Thoracic aorta (tissue), 2 donors: ENCODE results near the gene TMEM63B. TPM values are rescaled to one million over a fixed set of nuclear protein-coding genes. Genes with fewer than 3 reads are reported as not detected.
"Not testable (repeated sequence)": the region's sequence is repeated elsewhere in the genome, so short reads cannot be mapped to it uniquely, and the experiment has no call there.

Experiments used
- ATAC-seq: fragments of 150-250 bp; one replicate; pipeline ENCODE4 v1.8.0; 2017; ENCODE audit warnings: low read depth; ENCODE audit not compliant: insufficient number of reproducible peaks, low FRiP score
- DNase-seq: peaks from one replicate; pipeline ENCODE4 v3.0.0-alpha.2; 2020; ENCODE audit warnings: low spot score
- H3K27ac ChIP-seq, 2 donors: fragments of 200-600 bp; sonication (generic); 1 replicate in 1 of 2; 2 replicates in 1 of 2; pipeline ENCODE4 v1.5.1; 2016; ENCODE audit warnings: mild to moderate bottlenecking in 2 of 2, moderate library complexity in 2 of 2
- H3K27me3 ChIP-seq: fragments of 200-600 bp; sonication (generic); replicated peaks from 2 replicates; pipeline ENCODE4 v1.6.0; 2016; ENCODE audit warnings: mild to moderate bottlenecking; ENCODE audit not compliant: insufficient read depth
- H3K36me3 ChIP-seq: fragments of 200-600 bp; sonication (generic); one replicate; pipeline ENCODE4 v1.5.1; 2016
- H3K4me1 ChIP-seq, 2 donors: fragments of 200-600 bp; sonication (generic); 1 replicate in 1 of 2; 2 replicates in 1 of 2; pipeline versions ENCODE4 v1.5.1 to v1.6.0; 2016; ENCODE audit warnings: low read depth in 2 of 2, mild to moderate bottlenecking in 1 of 2; ENCODE audit not compliant: control insufficient read depth in 1 of 2
- H3K4me3 ChIP-seq: fragments of 200-600 bp; sonication (generic); 2 replicates; pipeline ENCODE4 v1.5.1; 2016; ENCODE audit warnings: mild to moderate bottlenecking
- H3K9me3 ChIP-seq: fragments of 200-600 bp; sonication (generic); 2 replicates; pipeline ENCODE4 v1.5.1; 2016
- total RNA-seq, 2 donors: library from RNA; depleted of rRNA; stranded (reverse); fragments of >200 nt; gene quantifications; one replicate each; pipeline versions ENCODE4 v1.1.0 to v1.2.3, GENCODE V29; 2016
- TF ChIP-seq, protein P1 (sequence below): fragments of 200-600 bp; sonication (generic); IDR thresholded peaks from one replicate; pipeline ENCODE4 v1.5.1; 2019; ENCODE audit warnings: antibody characterized with exemption

Gene TMEM63B
- total RNA-seq, 2 donors from 2014 or later = 21.9 to 43.4 TPM

DNA sequence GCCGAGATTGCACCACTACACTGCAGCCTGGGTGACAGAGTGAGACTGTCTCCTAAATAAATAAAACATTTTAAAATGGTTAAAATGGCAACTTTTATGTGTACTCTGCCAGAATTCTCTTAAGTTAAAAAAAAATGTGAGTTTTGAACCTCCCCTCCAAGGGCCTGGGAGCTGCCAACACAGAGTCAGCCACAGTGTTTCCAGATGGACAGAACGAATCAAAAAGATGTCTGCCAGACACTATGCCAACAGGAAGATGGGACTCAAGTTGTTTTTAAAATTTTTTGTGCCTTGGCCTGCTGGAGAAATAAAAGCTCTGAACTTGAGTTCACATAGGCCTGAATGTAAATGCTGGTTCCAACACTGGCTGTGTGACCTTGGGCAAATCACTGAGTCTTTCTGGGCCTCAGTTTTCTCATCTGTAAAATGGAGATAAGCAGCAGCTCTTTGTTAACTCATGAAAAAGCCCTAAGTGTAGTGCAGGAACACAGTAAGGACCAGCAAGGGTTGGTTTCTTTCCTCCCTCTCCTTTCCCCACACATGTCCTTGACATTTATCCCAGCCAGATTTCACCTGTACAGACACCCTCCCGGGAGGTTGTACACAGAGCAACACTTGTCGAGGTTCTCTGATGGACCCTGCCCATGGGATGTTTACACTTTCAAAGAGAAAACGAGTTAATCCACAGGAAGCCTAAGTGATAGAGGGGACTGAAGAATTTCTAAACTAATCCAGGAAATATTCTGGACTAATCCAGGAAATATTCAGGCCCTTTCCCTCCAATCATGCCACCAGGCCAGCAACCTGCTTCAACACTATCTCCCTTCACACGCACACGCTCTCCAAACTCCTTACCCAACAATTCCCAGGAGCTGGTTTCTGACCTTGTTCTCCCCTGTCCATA lies 35.1 kb upstream of the TMEM63B start:
- Histone ChIP-seq H3K4me3 (no peak overlapping the region), H3K9me3 (no peaks in the 10 kb centered on the region), H3K36me3 (peaks cover 8% of the 10 kb centered on the region), H3K4me1 (no peaks in the 10 kb centered on the region), H3K27me3 (no peaks in the 10 kb centered on the region), H3K27ac (no peak overlapping the region)
- TF ChIP-seq, protein P1, sequence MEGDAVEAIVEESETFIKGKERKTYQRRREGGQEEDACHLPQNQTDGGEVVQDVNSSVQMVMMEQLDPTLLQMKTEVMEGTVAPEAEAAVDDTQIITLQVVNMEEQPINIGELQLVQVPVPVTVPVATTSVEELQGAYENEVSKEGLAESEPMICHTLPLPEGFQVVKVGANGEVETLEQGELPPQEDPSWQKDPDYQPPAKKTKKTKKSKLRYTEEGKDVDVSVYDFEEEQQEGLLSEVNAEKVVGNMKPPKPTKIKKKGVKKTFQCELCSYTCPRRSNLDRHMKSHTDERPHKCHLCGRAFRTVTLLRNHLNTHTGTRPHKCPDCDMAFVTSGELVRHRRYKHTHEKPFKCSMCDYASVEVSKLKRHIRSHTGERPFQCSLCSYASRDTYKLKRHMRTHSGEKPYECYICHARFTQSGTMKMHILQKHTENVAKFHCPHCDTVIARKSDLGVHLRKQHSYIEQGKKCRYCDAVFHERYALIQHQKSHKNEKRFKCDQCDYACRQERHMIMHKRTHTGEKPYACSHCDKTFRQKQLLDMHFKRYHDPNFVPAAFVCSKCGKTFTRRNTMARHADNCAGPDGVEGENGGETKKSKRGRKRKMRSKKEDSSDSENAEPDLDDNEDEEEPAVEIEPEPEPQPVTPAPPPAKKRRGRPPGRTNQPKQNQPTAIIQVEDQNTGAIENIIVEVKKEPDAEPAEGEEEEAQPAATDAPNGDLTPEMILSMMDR = no peak
- ATAC-seq = no peak
- no peak for DNase-seq

DNA sequence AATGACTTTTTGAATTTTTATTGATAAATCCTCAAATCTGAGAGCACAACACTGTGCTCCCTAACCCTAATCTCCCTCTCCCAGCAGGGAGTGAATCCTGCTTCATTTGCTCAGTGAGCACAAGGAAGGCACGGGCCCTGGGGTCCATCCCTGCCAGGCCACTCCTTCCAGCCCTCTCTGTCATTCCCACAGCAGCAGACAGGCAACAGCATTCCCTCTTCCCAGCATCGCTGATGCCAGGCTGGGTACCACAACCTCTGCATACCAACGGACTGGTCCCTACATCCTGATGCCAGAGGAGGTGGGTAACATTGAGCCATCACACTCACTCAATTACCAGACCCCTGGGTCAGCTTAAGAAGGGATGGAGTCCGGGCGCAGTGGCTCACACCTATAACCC lies 34.3 kb upstream of the TMEM63B start:
- ATAC-seq = no peak

DNA sequence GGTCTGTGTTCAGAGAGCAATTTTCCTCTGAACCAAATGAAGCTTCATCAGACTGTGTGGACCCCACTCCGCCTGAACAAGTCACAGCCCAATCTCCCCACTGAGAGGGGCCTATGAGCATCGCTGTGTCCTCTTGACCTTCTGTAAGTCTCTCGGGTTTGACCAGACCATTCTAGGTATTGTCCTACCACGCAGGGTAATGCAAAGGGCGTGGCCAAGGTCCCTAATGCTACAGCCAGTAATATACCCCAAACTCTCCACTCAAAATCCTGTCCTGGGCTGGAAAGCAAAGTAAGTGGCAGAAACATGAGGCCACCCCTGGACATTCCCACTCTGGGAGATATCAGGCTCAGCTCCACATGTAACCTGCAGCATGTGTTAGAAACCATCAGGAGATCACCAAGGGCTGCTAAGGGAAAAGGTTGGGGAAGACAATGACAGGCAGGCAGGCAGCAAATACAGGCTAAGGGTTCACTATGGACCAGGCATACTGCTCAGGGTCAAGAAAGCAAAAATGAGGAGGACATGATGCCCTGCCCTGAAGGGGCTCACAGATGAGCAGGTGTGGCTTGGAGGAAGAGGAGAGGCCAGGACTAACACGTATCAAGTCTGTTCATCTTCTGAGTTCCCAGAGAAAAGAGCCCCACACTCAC lies 33.5 kb upstream of the TMEM63B start:
- H3K9me3 ChIP-seq = no peaks in the 10 kb centered on the region
- TF ChIP-seq, protein P1 = no peak
- H3K4me3 ChIP-seq = no peak overlapping the region
- no peaks in the 10 kb centered on the region for H3K27me3 ChIP-seq
- peaks cover 4% of the 10 kb centered on the region for H3K36me3 ChIP-seq
- H3K27ac ChIP-seq = no peak overlapping the region
- H3K4me1 ChIP-seq = no peaks in the 10 kb centered on the region
- DNase-seq = no peak
- no peak for ATAC-seq

More for the DNA sequence above, 34.3 kb upstream of the TMEM63B start:
- H3K9me3 ChIP-seq = no peaks in the 10 kb centered on the region
- DNase-seq = no peak
- H3K36me3 ChIP-seq = peaks cover 6% of the 10 kb centered on the region
- TF ChIP-seq, protein P1 = no peak
- H3K27ac ChIP-seq = no peak overlapping the region
- no peak overlapping the region for H3K4me3 ChIP-seq
- no peaks in the 10 kb centered on the region for H3K27me3 ChIP-seq
- no peaks in the 10 kb centered on the region for H3K4me1 ChIP-seq

DNA sequence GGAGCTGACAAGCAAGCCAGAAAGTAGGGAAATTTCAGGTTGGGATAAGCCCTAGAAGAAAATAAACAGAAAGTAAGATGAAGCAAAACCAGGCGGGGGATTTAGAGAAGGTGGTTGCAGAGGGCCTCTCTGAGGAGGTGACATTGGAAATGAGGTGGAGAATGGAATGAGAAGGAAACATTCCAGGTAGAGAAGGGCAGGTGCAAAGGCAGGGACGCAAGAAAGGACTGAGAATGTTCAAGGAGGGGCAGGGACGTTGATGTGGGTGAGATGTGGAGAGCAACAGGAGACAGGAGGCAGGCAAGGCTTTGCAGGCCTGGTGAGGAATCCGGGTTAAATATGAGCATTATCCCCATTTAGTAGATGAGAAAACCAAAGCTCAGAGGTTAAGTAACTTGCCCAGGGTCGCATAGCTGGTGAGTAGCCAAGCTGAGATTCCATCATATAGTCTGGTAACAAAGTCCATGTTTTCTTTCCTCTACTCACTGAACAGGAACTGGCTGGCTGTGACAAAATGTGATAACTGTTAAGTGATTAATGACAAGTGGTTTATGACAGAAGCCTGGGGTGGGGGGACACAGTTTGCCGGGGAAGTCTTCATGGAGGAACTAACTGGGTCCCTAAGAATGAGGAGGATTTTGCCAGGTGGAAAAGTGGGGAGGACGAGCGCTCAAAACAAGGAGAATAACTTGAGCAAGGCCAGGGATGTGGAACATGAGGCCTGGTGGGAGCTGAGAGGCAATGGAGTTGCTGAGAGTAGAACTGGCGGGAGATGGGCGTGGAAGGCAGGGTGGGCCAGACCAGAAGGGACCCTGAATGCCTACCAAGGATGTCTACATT lies 32.7 kb upstream of the TMEM63B start:
- Histone ChIP-seq H3K36me3 (no peaks in the 10 kb centered on the region), H3K4me1 (no peaks in the 10 kb centered on the region), H3K4me3 (no peak overlapping the region), H3K27me3 (no peaks in the 10 kb centered on the region), H3K9me3 (no peaks in the 10 kb centered on the region), H3K27ac (no peak overlapping the region)
- DNase-seq = no peak
- TF ChIP-seq, protein P1 = no peak
- ATAC-seq = no peak

DNA sequence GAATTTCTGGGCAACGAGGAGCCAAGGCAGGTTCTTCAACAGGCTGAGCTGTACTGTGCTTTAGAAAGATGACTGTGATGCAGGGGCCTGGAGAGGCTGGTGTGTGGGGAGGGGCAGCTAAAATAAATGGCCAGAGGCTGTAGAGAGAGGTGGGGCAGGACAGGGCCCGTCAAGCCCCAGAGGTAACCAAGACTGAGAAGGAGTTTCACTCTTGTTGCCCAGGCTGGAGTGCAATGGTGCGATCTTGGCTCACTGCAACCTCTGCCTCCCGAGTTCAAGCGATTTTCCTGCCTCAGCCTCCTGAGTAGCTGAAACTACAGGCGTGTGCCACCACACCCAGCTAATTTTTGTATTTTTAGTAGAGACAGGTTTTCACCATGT lies 32.1 kb upstream of the TMEM63B start:
- H3K27me3 ChIP-seq, DNase-seq, H3K4me3 ChIP-seq, H3K9me3 ChIP-seq, ATAC-seq, H3K4me1 ChIP-seq, H3K36me3 ChIP-seq, H3K27ac ChIP-seq: not testable (repeated sequence)
